ENCODE results near the gene AIFM3. TPM values are rescaled to one million over a fixed set of nuclear protein-coding genes. Genes with fewer than 3 reads are reported as not detected.
"Not testable (repeated sequence)": the region's sequence is repeated elsewhere in the genome, so short reads cannot be mapped to it uniquely, and the experiment has no call there.

Gene AIFM3
- total RNA-seq, 3 donors from 2014 or later: 73.1 to 239 (median 181) TPM

DNA sequence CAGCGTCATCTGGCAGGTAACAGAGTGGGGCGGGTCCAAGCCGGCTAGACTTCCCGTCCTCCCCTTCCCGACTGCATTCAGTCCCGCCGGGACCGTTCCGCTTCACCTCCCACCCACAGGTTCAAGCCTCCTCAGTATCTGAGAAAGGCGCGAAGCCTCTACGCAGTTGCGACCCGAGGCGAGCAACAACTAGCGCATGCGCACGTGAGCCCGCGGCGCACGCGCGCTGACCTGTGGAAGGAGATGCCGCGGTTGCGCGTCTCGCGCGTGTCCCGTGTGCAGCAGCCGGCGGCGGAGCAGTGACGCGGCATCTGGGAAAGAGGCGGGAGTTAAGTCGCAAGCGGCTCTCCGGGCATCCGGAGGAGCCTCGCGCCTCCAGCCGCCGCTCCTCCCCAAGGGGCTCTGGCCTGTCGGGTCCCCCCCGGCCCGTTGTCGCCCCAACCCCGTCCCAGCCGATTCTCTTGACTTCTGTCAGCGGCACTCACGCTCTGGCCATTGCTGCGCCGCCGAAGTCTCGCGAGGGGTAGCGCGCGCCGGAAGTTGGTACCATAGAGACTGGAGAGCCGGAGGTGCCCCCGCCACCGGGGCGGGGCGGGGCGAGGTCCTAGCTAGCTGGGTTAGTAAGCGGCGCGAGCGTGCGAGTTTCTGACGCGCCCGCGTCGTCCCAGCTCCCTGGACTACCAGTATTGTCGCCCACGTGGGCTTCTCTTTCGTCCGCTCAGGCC lies 34.7 kb downstream of the AIFM3 start, which contains the start of gene THAP7:
TSS of gene THAP7 (minus strand) at position 518 of the 725 bp plus-strand sequence. CDS start at position 311, 207 bp downstream.
- intact Hi-C loops (cut with DNase I, micrococcal nuclease): no loop called here
- Histone ChIP-seq H3K36me3 (ENCODE audit: low read depth) (no peaks in the 10 kb centered on the region), H3K9me3 (no peaks in the 10 kb centered on the region), H3K4me3 (peak within 1 kb of the TSS; percentile 67), H3K4me1 (ENCODE audit: low read depth) (peaks cover 30% of the 10 kb centered on the region)
- ATAC-seq (peak; percentile 95), DNase-seq (peak; percentile 98 to 99 (median 98))
- TF ChIP-seq, protein P1, sequence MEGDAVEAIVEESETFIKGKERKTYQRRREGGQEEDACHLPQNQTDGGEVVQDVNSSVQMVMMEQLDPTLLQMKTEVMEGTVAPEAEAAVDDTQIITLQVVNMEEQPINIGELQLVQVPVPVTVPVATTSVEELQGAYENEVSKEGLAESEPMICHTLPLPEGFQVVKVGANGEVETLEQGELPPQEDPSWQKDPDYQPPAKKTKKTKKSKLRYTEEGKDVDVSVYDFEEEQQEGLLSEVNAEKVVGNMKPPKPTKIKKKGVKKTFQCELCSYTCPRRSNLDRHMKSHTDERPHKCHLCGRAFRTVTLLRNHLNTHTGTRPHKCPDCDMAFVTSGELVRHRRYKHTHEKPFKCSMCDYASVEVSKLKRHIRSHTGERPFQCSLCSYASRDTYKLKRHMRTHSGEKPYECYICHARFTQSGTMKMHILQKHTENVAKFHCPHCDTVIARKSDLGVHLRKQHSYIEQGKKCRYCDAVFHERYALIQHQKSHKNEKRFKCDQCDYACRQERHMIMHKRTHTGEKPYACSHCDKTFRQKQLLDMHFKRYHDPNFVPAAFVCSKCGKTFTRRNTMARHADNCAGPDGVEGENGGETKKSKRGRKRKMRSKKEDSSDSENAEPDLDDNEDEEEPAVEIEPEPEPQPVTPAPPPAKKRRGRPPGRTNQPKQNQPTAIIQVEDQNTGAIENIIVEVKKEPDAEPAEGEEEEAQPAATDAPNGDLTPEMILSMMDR (IDR thresholded peaks at IDR 0.05): no peak

DNA sequence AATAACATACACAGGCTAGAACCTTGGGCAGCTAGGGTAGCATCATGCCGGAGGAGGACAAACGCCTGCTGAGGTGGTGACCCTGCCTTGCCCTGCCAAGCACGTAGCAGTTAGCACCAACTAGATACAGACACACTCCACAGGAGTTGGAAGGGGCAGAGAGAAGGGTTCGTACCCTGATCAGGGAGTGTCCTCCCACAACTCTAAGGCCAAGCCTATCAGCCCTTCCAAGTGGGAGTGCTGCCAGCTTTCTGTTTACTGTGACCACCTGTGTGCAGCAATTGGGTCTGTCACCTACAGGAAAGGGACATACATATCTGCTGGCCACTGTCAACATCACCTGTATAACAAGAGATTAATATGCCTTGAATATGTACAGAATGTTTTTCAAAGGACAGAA lies 36.7 kb downstream of the AIFM3 start:
- H3K36me3 ChIP-seq (ENCODE audit: low read depth): no peaks in the 10 kb centered on the region
- intact Hi-C loops (cut with DNase I, micrococcal nuclease): no loop called here
- no peak for ATAC-seq
- peaks cover 30% of the 10 kb centered on the region for H3K4me1 ChIP-seq (ENCODE audit: low read depth)
- TF ChIP-seq, protein P1 (IDR thresholded peaks at IDR 0.05): no peak
- H3K4me3 ChIP-seq: no peak overlapping the region
- H3K9me3 ChIP-seq: no peaks in the 10 kb centered on the region
- peak in 1 of 3 donors; percentile 47 for DNase-seq

GRCh38 chr22:21009208-21009607 lies 42.2 kb downstream of the AIFM3 start:
- H3K4me1 ChIP-seq (ENCODE audit: low read depth); ATAC-seq; H3K9me3 ChIP-seq; H3K36me3 ChIP-seq (ENCODE audit: low read depth); H3K4me3 ChIP-seq; intact Hi-C loops (cut with DNase I, micrococcal nuclease); DNase-seq: not testable (repeated sequence)

GRCh38 chr22:21009638-21010425 lies 42.8 kb downstream of the AIFM3 start:
- intact Hi-C loops (cut with DNase I, micrococcal nuclease): no loop called here
- ATAC-seq (peak; percentile 20), DNase-seq (peak in 1 of 3 donors; percentile 68)
- Histone ChIP-seq H3K36me3 (ENCODE audit: low read depth) (no peaks in the 10 kb centered on the region), H3K4me1 (ENCODE audit: low read depth) (peaks cover 12% of the 10 kb centered on the region), H3K9me3 (no peaks in the 10 kb centered on the region), H3K4me3 (no peak overlapping the region)
- TF ChIP-seq, protein P1 (IDR thresholded peaks at IDR 0.05): no peak

DNA sequence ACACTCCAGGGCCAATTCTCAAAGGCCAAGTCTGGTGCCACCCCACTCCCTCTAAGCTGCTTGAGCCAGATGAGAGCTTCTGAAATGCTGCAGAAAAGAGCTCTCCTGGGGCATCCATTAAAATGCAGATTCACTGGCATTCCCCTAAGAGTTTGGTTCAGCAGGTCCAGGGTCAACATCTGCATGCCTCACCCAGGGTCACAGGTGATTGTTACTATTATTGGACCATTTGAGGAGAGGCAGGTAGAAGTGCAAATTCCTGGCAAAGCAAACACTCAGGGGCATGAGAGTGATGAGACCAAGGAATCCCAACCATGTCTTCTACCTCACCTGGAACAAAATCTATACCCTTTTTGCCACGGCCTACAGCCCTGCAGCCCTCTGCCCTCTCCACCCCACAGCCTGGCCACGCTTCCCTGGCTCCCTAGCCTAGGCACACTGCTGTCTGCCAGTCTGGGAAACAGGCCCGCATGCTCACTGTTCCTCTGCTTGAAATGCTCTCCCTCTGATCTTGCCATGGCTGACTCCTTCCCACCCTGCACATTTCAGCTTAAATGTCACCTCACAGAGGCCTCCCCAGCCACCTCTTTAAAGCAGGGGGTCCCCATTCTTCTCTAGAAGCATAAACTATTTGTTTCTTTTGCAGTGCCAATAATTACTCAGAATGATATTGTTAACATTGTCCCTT lies 43.5 kb downstream of the AIFM3 start:
- Histone ChIP-seq H3K4me3 (no peak overlapping the region), H3K9me3 (no peaks in the 10 kb centered on the region), H3K36me3 (ENCODE audit: low read depth) (no peaks in the 10 kb centered on the region), H3K4me1 (ENCODE audit: low read depth) (peaks cover 19% of the 10 kb centered on the region)
- intact Hi-C loops (cut with DNase I, micrococcal nuclease): no loop called here
- DNase-seq (no peak), ATAC-seq (no peak)
- TF ChIP-seq, protein P1 (IDR thresholded peaks at IDR 0.05): no peak

All from mucosa of descending colon (tissue), 3 donors.